Adrenal gland (tissue), 12 donors: ENCODE results near the gene ANKS1B. TPM values are rescaled to one million over a fixed set of nuclear protein-coding genes. Genes with fewer than 3 reads are reported as not detected.
"Not testable (repeated sequence)": the region's sequence is repeated elsewhere in the genome, so short reads cannot be mapped to it uniquely, and the experiment has no call there.

Experiments
- DNase-seq, 7 donors: peaks; one replicate each; pipeline ENCODE4 v3.0.0-alpha.2; 2019 to 2020
- H3K27ac ChIP-seq, 5 donors: fragments of 200-600 bp; sonication (generic) in 4 of 5; 1 replicate in 3 of 5; 2 replicates in 2 of 5; pipeline versions ENCODE4 v1.5.1 to v1.8.0; 2016 to 2020; ENCODE audit warnings: mild to moderate bottlenecking in 1 of 5
- H3K27me3 ChIP-seq: fragments of 200-600 bp; 2 replicates; pipeline ENCODE4 v1.8.0; 2021
- H3K36me3 ChIP-seq, 2 donors: fragments of 200-600 bp; replicated peaks in 1 of 2; 1 replicate in 1 of 2; 2 replicates in 1 of 2; pipeline versions ENCODE4 v1.5.1 to v1.8.0; 2018 to 2022
- H3K4me1 ChIP-seq, 2 donors: fragments of 200-600 bp; replicated peaks in 1 of 2; 1 replicate in 1 of 2; 2 replicates in 1 of 2; pipeline versions ENCODE4 v1.5.1 to v1.8.0; 2018 to 2021
- H3K4me3 ChIP-seq, 4 donors: fragments of 200-600 bp; sonication (generic) in 3 of 4; one replicate each; pipeline ENCODE4 v1.5.1; 2016 to 2018
- H3K9me3 ChIP-seq, 3 donors: fragments of 200-600 bp; sonication (generic) in 1 of 3; replicated peaks in 1 of 3; 1 replicate in 2 of 3; 2 replicates in 1 of 3; pipeline versions ENCODE4 v1.5.1 to v1.8.0; 2016 to 2021
- CTCF ChIP-seq, 6 experiments: fragments of 450-650 bp in 4 of 6; fragments of 200-600 bp in 2 of 6; sonication (generic) in 1 of 6; IDR thresholded peaks; 1 replicate in 5 of 6; 2 replicates in 1 of 6; pipeline versions ENCODE4 v1.5.1 to v1.8.0; 2016 to 2021; ENCODE audit warnings: antibody characterized with exemption in 6 of 6, mild to moderate bottlenecking in 2 of 6, moderate library complexity in 1 of 6
- POLR2A ChIP-seq, 2 donors: fragments of 450-650 bp; IDR thresholded peaks; one replicate each; pipeline ENCODE4 v1.6.1; 2017; ENCODE audit warnings: antibody characterized with exemption in 2 of 2, mild to moderate bottlenecking in 2 of 2, moderate library complexity in 1 of 2
- WGBS, 4 donors: extraction: QIAGEN DNeasy Blood & Tissue Kit in 2 of 4; methylation state at CpG; one replicate each; pipeline versions ENCODE4 v1.1.5 to v1.1.7; 2013 to 2017; 5-methylcytosine and 5-hydroxymethylcytosine counted together
- intact Hi-C, 2 donors: fragments of 100-400 bp; cut with DNase I; formaldehyde crosslinking; loops; one replicate each; pipeline versions ENCODE4 v1.14.1 to v1.15.0; 2022 to 2023
- polyA plus RNA-seq, 3 donors: library from polyadenylated mRNA; stranded (reverse); fragments of 200-250 nt in 2 of 3; fragments of 350-450 nt in 1 of 3; fragmentation: Illumina TruSeq in 1 of 3; extraction: RNeasy Lipid Tissue Mini Kit (QIAGEN cat#74804) in 1 of 3; gene quantifications; one replicate each; pipeline ENCODE4 v1.2.3, GENCODE V29; 2013 to 2014
- total RNA-seq, 9 donors: library from RNA; depleted of rRNA in 4 of 9; stranded (reverse); fragments of >200 nt in 4 of 9; fragments of 120-200 nt in 1 of 9; fragmentation: NEBNext Ultra II Directional in 1 of 9; extraction: Animal tissue kit (Norgen Biotek cat#: 25700) in 1 of 9; gene quantifications; one replicate each; pipeline versions ENCODE4 v1.1.0 to v1.2.4, GENCODE V29; 2013 to 2023
- donor health status: healthy with polysubstance abuse.
- donor health status: Bipolar disorder and iron deficiency.
- donor health status: DM: yes; HTN: yes; CAD: no.
- donor health status: DM: no; HTN: no; CAD: no.
- donor health status: DM: no; HTN: no; CAD: no.
- donor health status: DM: yes; HTN: yes; CAD: no.

The ANKS1B gene
- total and polyA plus RNA-seq, 12 donors, result 1.3 to 28.1 (median 8.0) TPM

GRCh38 chr12:99647453-99647852 is 337.3 kb downstream of the ANKS1B start, which contains the start of gene GARIN6:
Gene GARIN6, plus strand, starts transcription at chr12:99647753. Its CDS starts 422 bp downstream, at chr12:99648175.
- no peak for DNase-seq
- no peaks in the 10 kb centered on the region for H3K4me1 ChIP-seq
- H3K9me3 ChIP-seq, result no peaks in the 10 kb centered on the region
- H3K27me3 ChIP-seq, result no peaks in the 10 kb centered on the region
- intact Hi-C loops, result no loop called here
- H3K27ac ChIP-seq, result no peak within 1 kb of the TSS
- TF ChIP-seq POLR2A (IDR thresholded peaks at IDR 0.05) (no peak), CTCF (IDR thresholded peaks at IDR 0.05) (no peak)
- no peak within 1 kb of the TSS for H3K4me3 ChIP-seq
- no peaks in the 10 kb centered on the region for H3K36me3 ChIP-seq
- 85 to 93% (median 88%) methylated on average over 4 of the region's 4 CpGs for WGBS, 4 donors

- WGBS, 4 donors, result 77 to 80% (median 79%) methylated on average over 2 of the region's 2 CpGs
- H3K9me3 ChIP-seq, result no peaks in the 10 kb centered on the region
These were observed 340.1 kb downstream of the ANKS1B start for GRCh38 chr12:99644629-99645028.

GRCh38 chr12:99627459-99627858 is 357.3 kb downstream of the ANKS1B start:
- no peaks in the 10 kb centered on the region for H3K36me3 ChIP-seq
- 73 to 87% (median 82%) methylated on average over 2 of the region's 2 CpGs for WGBS, 4 donors
- H3K4me1 ChIP-seq, result no peaks in the 10 kb centered on the region
- H3K27ac ChIP-seq, result no peak overlapping the region
- TF ChIP-seq CTCF (IDR thresholded peaks at IDR 0.05) (no peak), POLR2A (IDR thresholded peaks at IDR 0.05) (no peak)
- no peak overlapping the region for H3K4me3 ChIP-seq
- H3K27me3 ChIP-seq, result no peaks in the 10 kb centered on the region
- H3K9me3 ChIP-seq, result no peaks in the 10 kb centered on the region
- intact Hi-C loops, result no loop called here
- DNase-seq, result no peak

More at GRCh38 chr12:99644629-99645028, 340.1 kb downstream of the ANKS1B start:
- DNase-seq, result no peak
- no peaks in the 10 kb centered on the region for H3K4me1 ChIP-seq
- no peak overlapping the region for H3K4me3 ChIP-seq
- H3K27ac ChIP-seq, result no peak overlapping the region
- TF ChIP-seq POLR2A (IDR thresholded peaks at IDR 0.05) (no peak), CTCF (IDR thresholded peaks at IDR 0.05) (no peak)
- intact Hi-C loops, result no loop called here
- no peaks in the 10 kb centered on the region for H3K36me3 ChIP-seq
- no peaks in the 10 kb centered on the region for H3K27me3 ChIP-seq

GRCh38 chr12:99624591-99624990 is 360.1 kb downstream of the ANKS1B start:
- WGBS, 4 donors, result 86 to 93% (median 90%) methylated on average over 2 of the region's 2 CpGs

GRCh38 chr12:99620159-99620479 is 364.6 kb downstream of the ANKS1B start:
- intact Hi-C loops, result no loop called here
- DNase-seq, result no peak
- no peak for TF ChIP-seq CTCF (IDR thresholded peaks at IDR 0.05)
- H3K27ac ChIP-seq, result no peak overlapping the region
- H3K9me3 ChIP-seq, result no peaks in the 10 kb centered on the region
- no peaks in the 10 kb centered on the region for H3K36me3 ChIP-seq
- no peaks in the 10 kb centered on the region for H3K4me1 ChIP-seq
- H3K4me3 ChIP-seq, result no peak overlapping the region
- no peaks in the 10 kb centered on the region for H3K27me3 ChIP-seq

More at GRCh38 chr12:99624591-99624990, 360.1 kb downstream of the ANKS1B start:
- H3K36me3 ChIP-seq, DNase-seq, H3K27me3 ChIP-seq, H3K4me3 ChIP-seq, intact Hi-C loops, H3K9me3 ChIP-seq, H3K27ac ChIP-seq, H3K4me1 ChIP-seq: not testable (repeated sequence)
